Upper lobe of left lung (tissue), 6 donors: ENCODE measurements around the gene ANKAR. TPM values are rescaled to one million over a fixed set of nuclear protein-coding genes. Genes with fewer than 3 reads are reported as not detected.
"Not testable (repeated sequence)": the region's sequence is repeated elsewhere in the genome, so short reads cannot be mapped to it uniquely, and the experiment has no call there.

Experiments
- ATAC-seq, 2 donors: fragments of 200-7000 bp; cut with Tn5 transposase; one replicate each; pipeline ENCODE4 v1.9.1; 2022; ENCODE audit warnings: mild to moderate bottlenecking in 2 of 2, moderate library complexity in 2 of 2; ENCODE audit not compliant: low FRiP score in 2 of 2
- DNase-seq, 2 donors: peaks; one replicate each; pipeline ENCODE4 v3.0.0-alpha.2; 2019 to 2020
- H3K27ac ChIP-seq, 4 donors: fragments of 200-600 bp; sonication (generic); one replicate each; pipeline ENCODE4 v1.5.1; 2016 to 2019
- H3K27me3 ChIP-seq, 4 donors: fragments of 200-600 bp; sonication (generic); one replicate each; pipeline ENCODE4 v1.5.1; 2017 to 2019
- H3K36me3 ChIP-seq, 4 donors: fragments of 200-600 bp; sonication (generic); one replicate each; pipeline ENCODE4 v1.5.1; 2016 to 2019
- H3K4me1 ChIP-seq, 4 donors: fragments of 200-600 bp; sonication (generic); one replicate each; pipeline ENCODE4 v1.5.1; 2018 to 2019
- H3K4me3 ChIP-seq, 4 donors: fragments of 200-600 bp; sonication (generic); one replicate each; pipeline ENCODE4 v1.5.1; 2017 to 2019; ENCODE audit warnings: mild to moderate bottlenecking in 2 of 4, moderate library complexity in 1 of 4
- H3K9me3 ChIP-seq, 4 donors: fragments of 200-600 bp; sonication (generic); one replicate each; pipeline ENCODE4 v1.5.1; 2018 to 2019
- EP300 ChIP-seq, 4 donors: sonication (generic); formaldehyde crosslinking; IDR thresholded peaks; one replicate each; pipeline ENCODE4 v1.5.1; 2017; ENCODE audit warnings: antibody characterized with exemption in 4 of 4, control low read depth in 2 of 4
- POLR2A ChIP-seq, 4 donors: fragments of 450-650 bp; IDR thresholded peaks; one replicate each; pipeline ENCODE4 v1.5.1; 2016 to 2017; ENCODE audit warnings: antibody characterized with exemption in 4 of 4, mild to moderate bottlenecking in 2 of 4
- POLR2AphosphoS5 ChIP-seq, 2 donors: sonication (generic); formaldehyde crosslinking; IDR thresholded peaks; one replicate each; pipeline ENCODE4 v1.5.1; 2017; ENCODE audit warnings: antibody characterized with exemption in 2 of 2
- WGBS, 2 donors: methylation state at CpG; one replicate each; pipeline ENCODE4 v1.1.5; 2017 to 2018; 5-methylcytosine and 5-hydroxymethylcytosine counted together
- total RNA-seq, 6 donors: library from RNA; depleted of rRNA in 4 of 6; stranded (reverse); fragments of >200 nt in 4 of 6; gene quantifications; one replicate each; pipeline versions ENCODE4 v1.1.0 to v1.2.1, GENCODE V29; 2016 to 2021
- TF ChIP-seq, protein P1 (sequence below), 6 experiments: fragments of 450-650 bp in 4 of 6; fragments of 200-600 bp in 2 of 6; sonication (generic) in 2 of 6; IDR thresholded peaks; one replicate each; pipeline ENCODE4 v1.5.1; 2016 to 2019; ENCODE audit warnings: antibody characterized with exemption in 6 of 6
- donor health status: DM: no; HTN: no; CAD: no; lungs with moderate emphysema.
- donor health status: DM: no; HTN: yes; CAD: no; lungs with severe emphysema.

The ANKAR gene
- total RNA-seq, 6 donors from 2014 or later, result 8.0 to 13.1 (median 9.2) TPM

DNA sequence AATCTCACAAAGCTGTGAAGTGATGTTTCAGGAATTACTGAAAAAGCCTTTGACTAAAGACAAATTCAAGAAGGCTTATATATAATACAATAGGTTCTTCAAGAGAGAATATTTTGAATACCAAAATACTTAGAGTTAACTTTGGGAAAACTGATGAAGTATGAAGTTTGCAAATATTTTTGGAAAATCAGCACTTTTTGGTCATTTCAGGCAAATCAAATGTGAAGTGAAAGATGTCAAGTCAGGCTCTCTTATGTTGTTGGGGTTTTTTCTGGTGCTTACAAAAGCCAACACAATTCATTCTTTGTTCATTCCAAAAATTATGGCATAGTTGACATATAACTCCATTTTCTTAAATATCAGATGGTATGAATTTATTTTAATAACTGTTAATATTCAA is 27.9 kb upstream of the ANKAR start:
- TF ChIP-seq, protein P1, sequence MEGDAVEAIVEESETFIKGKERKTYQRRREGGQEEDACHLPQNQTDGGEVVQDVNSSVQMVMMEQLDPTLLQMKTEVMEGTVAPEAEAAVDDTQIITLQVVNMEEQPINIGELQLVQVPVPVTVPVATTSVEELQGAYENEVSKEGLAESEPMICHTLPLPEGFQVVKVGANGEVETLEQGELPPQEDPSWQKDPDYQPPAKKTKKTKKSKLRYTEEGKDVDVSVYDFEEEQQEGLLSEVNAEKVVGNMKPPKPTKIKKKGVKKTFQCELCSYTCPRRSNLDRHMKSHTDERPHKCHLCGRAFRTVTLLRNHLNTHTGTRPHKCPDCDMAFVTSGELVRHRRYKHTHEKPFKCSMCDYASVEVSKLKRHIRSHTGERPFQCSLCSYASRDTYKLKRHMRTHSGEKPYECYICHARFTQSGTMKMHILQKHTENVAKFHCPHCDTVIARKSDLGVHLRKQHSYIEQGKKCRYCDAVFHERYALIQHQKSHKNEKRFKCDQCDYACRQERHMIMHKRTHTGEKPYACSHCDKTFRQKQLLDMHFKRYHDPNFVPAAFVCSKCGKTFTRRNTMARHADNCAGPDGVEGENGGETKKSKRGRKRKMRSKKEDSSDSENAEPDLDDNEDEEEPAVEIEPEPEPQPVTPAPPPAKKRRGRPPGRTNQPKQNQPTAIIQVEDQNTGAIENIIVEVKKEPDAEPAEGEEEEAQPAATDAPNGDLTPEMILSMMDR (IDR thresholded peaks at IDR 0.05), result no peak
- TF ChIP-seq POLR2A (IDR thresholded peaks at IDR 0.05) (no peak), POLR2AphosphoS5 (IDR thresholded peaks at IDR 0.05) (no peak), EP300 (IDR thresholded peaks at IDR 0.05) (no peak)
- no peaks in the 10 kb centered on the region for H3K9me3 ChIP-seq
- H3K36me3 ChIP-seq, result no peaks in the 10 kb centered on the region
- H3K4me1 ChIP-seq, result no peaks in the 10 kb centered on the region
- DNase-seq, result no peak
- no peak overlapping the region for H3K27ac ChIP-seq
- H3K27me3 ChIP-seq, result no peaks in the 10 kb centered on the region
- ATAC-seq, result no peak
- H3K4me3 ChIP-seq, result no peak overlapping the region

DNA sequence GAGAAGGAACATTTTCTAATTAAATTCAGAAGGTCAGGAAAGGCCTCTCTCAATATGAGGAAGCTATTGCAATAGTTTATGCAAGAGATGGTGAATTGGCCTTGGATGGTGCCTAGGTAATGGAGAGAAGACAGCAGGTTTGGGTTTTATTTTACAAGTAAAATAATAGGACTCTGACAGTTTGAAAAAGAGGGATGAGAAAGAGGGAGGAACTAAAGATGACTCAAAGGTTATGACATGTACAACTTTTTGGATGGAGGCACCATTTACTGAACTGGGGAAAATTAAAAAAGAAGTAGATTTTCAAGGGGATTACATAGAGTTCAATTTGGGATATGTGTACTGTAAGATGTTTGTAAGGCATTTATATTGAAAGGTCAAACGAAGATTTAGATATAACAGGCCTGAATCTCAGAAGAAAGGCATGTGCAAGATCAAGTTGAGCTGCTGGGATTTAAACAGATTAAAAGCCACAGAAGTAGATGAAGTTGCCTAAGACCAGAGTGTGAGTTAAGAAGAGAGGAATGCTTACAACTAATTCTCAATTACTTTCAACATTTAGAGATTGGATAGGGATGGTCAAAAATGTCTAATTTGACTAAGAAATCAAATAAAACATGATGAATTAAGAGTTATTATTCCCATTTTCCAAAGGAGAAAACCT is 25.5 kb upstream of the ANKAR start:
- ATAC-seq, result no peak

DNA sequence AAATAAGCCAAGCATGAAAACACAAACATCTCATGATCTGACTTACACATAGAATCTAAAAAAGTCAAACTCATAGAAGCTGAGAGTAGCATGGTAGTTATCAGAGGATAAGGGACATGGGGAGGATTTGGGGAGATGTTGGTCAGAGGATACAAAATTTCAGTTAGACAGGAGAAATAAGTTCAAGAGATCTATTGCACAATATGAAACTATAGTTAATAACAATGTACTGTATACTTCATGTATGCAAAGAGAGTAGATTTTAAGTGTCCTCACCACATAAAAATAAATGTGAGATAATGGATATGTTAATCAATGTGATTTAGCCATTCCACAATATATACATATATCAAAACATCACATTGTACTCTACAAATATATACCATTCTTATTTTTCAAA is 23.2 kb upstream of the ANKAR start:
- TF ChIP-seq, protein P1 (IDR thresholded peaks at IDR 0.05), result no peak
- no peak for TF ChIP-seq POLR2A (IDR thresholded peaks at IDR 0.05)
- TF ChIP-seq POLR2AphosphoS5 (IDR thresholded peaks at IDR 0.05), result no peak
- no peak for TF ChIP-seq EP300 (IDR thresholded peaks at IDR 0.05)
- ATAC-seq (no peak), DNase-seq (no peak)
- H3K27me3 ChIP-seq, result no peaks in the 10 kb centered on the region
- no peak overlapping the region for H3K4me3 ChIP-seq
- no peaks in the 10 kb centered on the region for H3K4me1 ChIP-seq
- H3K9me3 ChIP-seq, result no peaks in the 10 kb centered on the region
- H3K27ac ChIP-seq, result no peak overlapping the region
- H3K36me3 ChIP-seq, result no peaks in the 10 kb centered on the region

More for the DNA sequence above, 25.5 kb upstream of the ANKAR start:
- H3K4me3 ChIP-seq, result no peak overlapping the region
- 81 to 85% methylated on average over 1 of the region's 1 CpG for WGBS, 2 donors
- H3K9me3 ChIP-seq, result no peaks in the 10 kb centered on the region
- H3K27ac ChIP-seq, result no peak overlapping the region
- H3K27me3 ChIP-seq, result no peaks in the 10 kb centered on the region
- H3K36me3 ChIP-seq, result no peaks in the 10 kb centered on the region
- no peak for DNase-seq
- no peaks in the 10 kb centered on the region for H3K4me1 ChIP-seq
- TF ChIP-seq POLR2A (IDR thresholded peaks at IDR 0.05) (no peak), POLR2AphosphoS5 (IDR thresholded peaks at IDR 0.05) (no peak), EP300 (IDR thresholded peaks at IDR 0.05) (no peak)
- TF ChIP-seq, protein P1 (IDR thresholded peaks at IDR 0.05), result no peak

DNA sequence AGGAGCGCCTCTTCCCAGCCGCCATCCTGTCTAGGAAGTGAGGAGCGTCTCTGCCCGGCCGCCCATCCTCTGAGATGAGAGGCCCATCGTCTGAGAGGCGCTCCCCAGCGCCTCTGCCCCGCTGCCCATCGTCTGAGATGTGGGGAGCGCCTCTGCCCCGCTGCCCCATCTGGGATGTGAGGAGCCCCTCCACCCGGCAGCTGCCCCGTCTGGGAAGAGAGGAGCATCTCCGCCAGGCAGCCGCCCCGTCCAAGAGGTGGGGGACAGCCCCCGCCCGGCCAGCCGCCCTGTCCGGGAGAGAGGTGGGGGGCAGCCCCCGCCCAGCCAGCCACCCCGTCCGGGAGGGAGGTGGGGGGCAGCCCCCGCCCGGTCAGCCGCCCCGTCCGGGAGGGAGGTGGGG is 21.0 kb upstream of the ANKAR start:
- not testable (repeated sequence) for H3K9me3 ChIP-seq, H3K27me3 ChIP-seq, H3K4me3 ChIP-seq, ATAC-seq, H3K36me3 ChIP-seq, H3K27ac ChIP-seq
- 98% methylated on average over 15 of the region's 29 CpGs; no CpG with 5 or more reads in 1 of the 2 donors for WGBS, 2 donors
- DNase-seq, result peak in 1 of 2 donors; percentile 73
- H3K4me1 ChIP-seq, result peaks cover 7 to 13% (median 10%) of the 10 kb centered on the region in 4 donors

DNA sequence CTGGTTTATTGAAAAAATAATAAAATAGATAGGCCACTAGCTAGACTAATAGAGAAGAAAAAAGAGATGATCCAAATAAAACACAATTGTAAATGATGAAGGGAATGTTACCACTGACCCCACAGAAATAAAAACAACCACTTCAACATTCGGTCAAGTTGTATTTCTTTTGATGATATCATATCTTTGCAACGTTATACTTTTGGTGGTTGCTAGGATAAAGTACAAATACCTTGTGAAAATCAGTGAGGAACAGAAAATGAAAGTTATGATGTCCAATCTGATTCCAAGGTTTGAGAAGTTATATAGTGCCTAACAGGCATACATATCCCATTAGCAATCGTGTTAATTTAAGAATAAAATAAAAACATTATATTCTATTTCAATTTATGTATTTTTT is 19.8 kb upstream of the ANKAR start:
- no peaks in the 10 kb centered on the region for H3K9me3 ChIP-seq
- peaks cover 9 to 14% (median 13%) of the 10 kb centered on the region in 4 donors for H3K4me1 ChIP-seq
- TF ChIP-seq, protein P1 (IDR thresholded peaks at IDR 0.05), result no peak
- TF ChIP-seq EP300 (IDR thresholded peaks at IDR 0.05), result no peak
- TF ChIP-seq POLR2AphosphoS5 (IDR thresholded peaks at IDR 0.05), result no peak
- TF ChIP-seq POLR2A (IDR thresholded peaks at IDR 0.05), result no peak
- no peak overlapping the region for H3K27ac ChIP-seq
- no peaks in the 10 kb centered on the region for H3K36me3 ChIP-seq
- no peaks in the 10 kb centered on the region for H3K27me3 ChIP-seq
- WGBS, 2 donors, result 57 to 61% methylated on average over 3 of the region's 3 CpGs
- DNase-seq (no peak), ATAC-seq (no peak)
- no peak overlapping the region for H3K4me3 ChIP-seq
